Activated CD8-positive, alpha-beta T cell treated with anti-CD3 and anti-CD28 coated beads for 36 hours (primary cell): ENCODE measurements around the gene ASPSCR1. TPM values are rescaled to one million over a fixed set of nuclear protein-coding genes. Genes with fewer than 3 reads are reported as not detected.

Source experiments
- ATAC-seq: fragments of 200-7000 bp; cut with Tn5 transposase; one replicate; pipeline ENCODE4 v1.10.0; 2021; ENCODE audit warnings: mild to moderate bottlenecking, moderate library complexity
- CTCF ChIA-PET: fragments of 350-600 bp; sonication (Branson Sonifier 250); formaldehyde crosslinking; loops from one replicate; lab custom pipeline; 2021; ENCODE audit warnings: antibody characterized with exemption; lab: Charles Lee
- POLR2A ChIA-PET: fragments of 350-600 bp; sonication (Branson Sonifier 250); formaldehyde crosslinking; loops from one replicate; lab custom pipeline; 2021; ENCODE audit warnings: antibody characterized with exemption; lab: Charles Lee
- DNase-seq: peaks from one replicate; pipeline ENCODE4 v3.0.0-alpha.2; 2020
- H3K27ac Mint-ChIP-seq: one replicate; pipeline ENCODE4 v1.8.0; 2021; ENCODE audit warnings: mild to moderate bottlenecking, mixed read lengths
- H3K27me3 Mint-ChIP-seq: one replicate; pipeline ENCODE4 v1.8.0; 2021; ENCODE audit warnings: mixed read lengths
- H3K36me3 Mint-ChIP-seq: one replicate; pipeline ENCODE4 v1.8.0; 2021; ENCODE audit warnings: low read depth, mixed read lengths
- H3K4me1 Mint-ChIP-seq: one replicate; pipeline ENCODE4 v1.8.0; 2021; ENCODE audit warnings: low read depth, mixed read lengths
- H3K4me3 Mint-ChIP-seq: one replicate; pipeline ENCODE4 v1.8.0; 2021; ENCODE audit warnings: mild to moderate bottlenecking, moderate library complexity, mixed read lengths
- H3K9me3 Mint-ChIP-seq: one replicate; pipeline ENCODE4 v1.8.0; 2021; ENCODE audit warnings: mixed read lengths
- CTCF ChIP-seq: fragments of 200-600 bp; IDR thresholded peaks from one replicate; pipeline ENCODE4 v1.8.0; 2022; ENCODE audit warnings: antibody characterized with exemption, mild to moderate bottlenecking
- intact Hi-C: fragments of 100-400 bp; cut with micrococcal nuclease; formaldehyde crosslinking; loops from one replicate; pipeline ENCODE4 v1.10.0; 2022
- total RNA-seq, 2 experiments: library from RNA; stranded (reverse); gene quantifications; one replicate each; pipeline ENCODE4 v1.2.3, GENCODE V29; 2021

The ASPSCR1 gene
- total RNA-seq, 2 experiments from 2014 or later: 18.7 to 24.5 TPM

- Mint-ChIP-seq H3K4me1 (peaks cover 13% of the 10 kb centered on the region), H3K27me3 (no peaks in the 10 kb centered on the region), H3K4me3 (peak overlapping the region; percentile 47), H3K36me3 (peaks cover 6% of the 10 kb centered on the region), H3K9me3 (no peaks in the 10 kb centered on the region), H3K27ac (no peak overlapping the region)
- DNase-seq (peak; percentile 53), ATAC-seq (peak; percentile 48)
- intact Hi-C loops: no loop called here
- no peak for TF ChIP-seq CTCF
- CTCF ChIA-PET: interaction anchor here (1.1 to 3.8 kb wide), 2 partner anchors 9 to 73 kb away, joined by 3 to 18 read pairs; partner anchors contain the start of genes CENPX and LRRC45
- POLR2A ChIA-PET: no interaction called here
Measured at GRCh38 chr17:82031885-82032627, 54.6 kb downstream of the ASPSCR1 start.

GRCh38 chr17:82033359-82034085, 56.1 kb downstream of the ASPSCR1 start:
- H3K4me3 Mint-ChIP-seq: no peak overlapping the region
- intact Hi-C loops: no loop called here
- peaks cover 6% of the 10 kb centered on the region for H3K36me3 Mint-ChIP-seq
- POLR2A ChIA-PET: interaction anchor here (1.0 kb wide), 1 partner anchor 88 kb away, joined by 3 read pairs; no protein-coding TSS in a partner anchor
- CTCF ChIA-PET: interaction anchor here (0.8 to 1.1 kb wide), 2 partner anchors 11 to 74 kb away, joined by 3 to 4 read pairs; partner anchors contain the start of genes CENPX and LRRC45
- ATAC-seq (no peak), DNase-seq (no peak)
- no peak for TF ChIP-seq CTCF
- H3K27ac Mint-ChIP-seq: no peak overlapping the region
- H3K4me1 Mint-ChIP-seq: peaks cover 18% of the 10 kb centered on the region
- H3K9me3 Mint-ChIP-seq: no peaks in the 10 kb centered on the region
- H3K27me3 Mint-ChIP-seq: no peaks in the 10 kb centered on the region

GRCh38 chr17:82034371-82035011, 57.1 kb downstream of the ASPSCR1 start:
- intact Hi-C loops: no loop called here
- Mint-ChIP-seq H3K36me3 (peaks cover 6% of the 10 kb centered on the region), H3K4me3 (no peak overlapping the region), H3K27me3 (no peaks in the 10 kb centered on the region), H3K9me3 (no peaks in the 10 kb centered on the region), H3K4me1 (peaks cover 22% of the 10 kb centered on the region), H3K27ac (no peak overlapping the region)
- TF ChIP-seq CTCF: no peak
- POLR2A ChIA-PET: interaction anchor here (0.6 to 2.1 kb wide), 5 partner anchors 9 to 167 kb away, joined by 3 to 6 read pairs (median 4); partner anchors contain the start of genes CENPX and LRRC45
- ATAC-seq (no peak), DNase-seq (no peak)
- CTCF ChIA-PET: interaction anchor here (1.3 to 4.5 kb wide), 3 partner anchors 13 to 75 kb away, joined by 3 to 40 read pairs (median 7); partner anchors contain the start of genes CENPX and LRRC45

- Mint-ChIP-seq H3K9me3 (no peaks in the 10 kb centered on the region), H3K36me3 (peaks cover 6% of the 10 kb centered on the region), H3K27me3 (no peaks in the 10 kb centered on the region), H3K4me3 (peak overlapping the region; percentile 57), H3K4me1 (peaks cover 16% of the 10 kb centered on the region), H3K27ac (no peak overlapping the region)
- TF ChIP-seq CTCF: no peak
- intact Hi-C loops: no loop called here
- ChIA-PET CTCF (interaction anchor here (1.3 to 4.5 kb wide), 3 partner anchors 14 to 76 kb away, joined by 3 to 40 read pairs (median 7); partner anchors contain the start of genes CENPX and LRRC45), POLR2A (interaction anchor here (1.0 to 2.1 kb wide), 6 partner anchors 10 to 166 kb away, joined by 3 to 6 read pairs (median 4); partner anchors contain the start of genes CENPX and LRRC45)
- no peak for DNase-seq
- ATAC-seq: no peak
Measured at GRCh38 chr17:82035488-82035887, 58.1 kb downstream of the ASPSCR1 start.
